HG03521 (cell line): ENCODE measurements around the gene HOXB5.

Experiments used
- ATAC-seq: cut with Tn5 transposase; IDR thresholded peaks from one replicate; pipeline ENCODE4 v1.9.1; 2021; ENCODE audit warnings: mild to moderate bottlenecking, moderate library complexity; ENCODE audit not compliant: unreplicated experiment

Gene HOXB5

GRCh38 chr17:48593126-48593829, at the start of gene HOXB5:
Gene HOXB5, minus strand, starts transcription at chr17:48593779. Its CDS starts 97 bp downstream, at chr17:48593682.
- ATAC-seq = no peak

GRCh38 chr17:48642843-48643696, 49.5 kb upstream of the HOXB5 start:
- no peak for ATAC-seq

GRCh38 chr17:48642059-48642842, 48.7 kb upstream of the HOXB5 start:
- ATAC-seq = no peak

GRCh38 chr17:48641541-48642058, 48.0 kb upstream of the HOXB5 start:
- no peak for ATAC-seq

GRCh38 chr17:48640858-48641180, 47.2 kb upstream of the HOXB5 start:
- no peak for ATAC-seq

- no peak for ATAC-seq
These were observed 46.6 kb upstream of the HOXB5 start for GRCh38 chr17:48639982-48640857.

GRCh38 chr17:48639136-48639535, 45.6 kb upstream of the HOXB5 start:
- no peak for ATAC-seq

- no peak for ATAC-seq
These were observed 44.0 kb upstream of the HOXB5 start for GRCh38 chr17:48637323-48638260.

GRCh38 chr17:48636177-48637018, 42.8 kb upstream of the HOXB5 start:
- ATAC-seq = no peak

GRCh38 chr17:48634493-48635208, 41.1 kb upstream of the HOXB5 start:
- no peak for ATAC-seq

- ATAC-seq = no peak
These were observed 39.7 kb upstream of the HOXB5 start for GRCh38 chr17:48633266-48633677.

- ATAC-seq = no peak
These were observed 39.1 kb upstream of the HOXB5 start for GRCh38 chr17:48632579-48633265.

GRCh38 chr17:48631693-48632578, 38.4 kb upstream of the HOXB5 start:
- no peak for ATAC-seq

- ATAC-seq = no peak
These were observed 37.5 kb upstream of the HOXB5 start for GRCh38 chr17:48630925-48631692.
